Measurements from ENCODE around the gene HRH3.
A peak's percentile ranks its signal among the peaks of the same experiment; 100 is the strongest.

HRH3 gene

DNA sequence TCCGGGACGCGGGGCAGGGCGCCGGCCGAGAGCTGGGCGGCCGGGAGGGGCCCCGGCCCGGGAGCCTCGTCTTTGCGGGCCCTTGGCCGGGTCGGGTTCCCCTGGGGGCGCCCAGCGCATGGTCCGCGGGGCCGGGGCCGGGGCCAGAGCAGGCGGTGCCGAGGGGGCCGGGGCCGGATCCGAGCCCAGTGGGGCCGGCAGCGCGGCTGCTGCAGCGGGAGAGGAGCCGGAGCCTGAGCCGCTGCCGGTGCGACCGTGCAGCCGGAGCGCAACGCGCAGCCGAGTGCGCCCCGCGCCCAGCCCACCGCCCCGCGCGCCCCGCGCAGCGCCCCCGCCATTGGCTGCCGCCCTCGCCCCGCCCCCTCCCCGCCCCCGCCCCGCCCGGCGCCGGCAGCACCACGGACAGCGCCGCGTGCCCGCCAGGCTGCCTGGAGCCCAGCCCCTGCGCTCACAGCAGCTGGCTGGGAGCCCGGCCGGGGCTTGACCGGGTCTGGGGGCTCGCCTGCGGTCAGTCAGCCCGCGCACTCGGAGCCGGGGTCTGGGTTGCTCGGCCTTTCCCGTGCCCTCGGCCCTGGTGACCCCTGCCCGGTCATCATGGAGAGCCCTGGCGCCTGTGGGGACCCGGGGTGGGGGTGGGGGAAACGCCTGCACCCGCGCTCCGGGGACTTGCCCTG, at the start of gene HRH3:
TSS of gene HRH3 (minus strand) at position 287 of the 674 bp plus-strand sequence. CDS start 308 bp downstream, outside the sequence.
- DNase-seq, result peak; percentile 21

GRCh38 chr20:62269871-62270270, 49.8 kb upstream of the HRH3 start:
- no peak for DNase-seq

- DNase-seq, result no peak
Observed at GRCh38 chr20:62269378-62269777, 49.3 kb upstream of the HRH3 start.

- DNase-seq, result no peak
Observed at GRCh38 chr20:62268228-62268900, 48.3 kb upstream of the HRH3 start.

GRCh38 chr20:62267543-62267942, 47.5 kb upstream of the HRH3 start:
- DNase-seq, result no peak

DNA sequence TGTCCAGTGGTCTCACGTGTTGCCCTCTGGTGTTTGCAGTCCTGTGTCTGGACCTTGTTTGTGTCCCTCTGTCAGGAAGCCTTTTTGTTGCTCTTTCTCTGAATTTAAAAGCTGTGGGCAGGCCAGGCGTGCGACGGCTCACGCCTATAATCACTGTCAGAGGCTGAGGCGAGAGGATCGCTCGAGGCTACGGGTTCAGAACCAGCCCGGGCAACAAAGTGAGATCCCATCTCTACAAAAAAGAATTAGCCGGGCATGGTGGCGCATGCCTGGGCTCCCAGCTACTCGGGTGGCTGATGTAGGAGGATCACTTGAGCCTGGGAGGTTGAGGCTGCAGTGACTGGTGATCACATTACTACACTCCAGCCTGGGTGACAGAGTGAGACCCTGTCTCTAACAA, 46.8 kb upstream of the HRH3 start:
- DNase-seq, result no peak

- DNase-seq, result peak; percentile 20
Observed at GRCh38 chr20:62266340-62266739, 46.3 kb upstream of the HRH3 start.

- DNase-seq, result no peak
Observed at GRCh38 chr20:62265365-62265764, 45.3 kb upstream of the HRH3 start.

DNA sequence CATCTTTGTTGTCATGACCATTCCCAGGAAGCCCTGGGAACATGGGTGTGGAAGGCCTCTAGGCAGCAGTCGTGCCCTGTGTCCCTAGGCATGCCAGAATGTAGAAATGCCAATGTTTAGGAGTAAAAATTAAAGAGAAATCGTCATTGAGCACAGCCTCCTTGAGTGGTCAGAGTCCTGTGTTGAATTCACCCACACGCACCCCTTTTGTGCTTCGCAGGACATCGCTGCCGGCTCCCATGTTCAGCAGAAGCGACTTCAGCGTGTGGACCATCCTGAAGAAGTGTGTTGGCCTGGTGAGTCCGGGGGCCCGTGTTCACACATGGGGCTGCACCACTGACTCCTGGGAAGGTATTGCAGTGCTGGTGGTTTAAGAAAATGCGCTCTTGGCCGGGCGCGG, 43.3 kb upstream of the HRH3 start:
- DNase-seq, result no peak

GRCh38 chr20:62262064-62262463, 42.0 kb upstream of the HRH3 start:
- DNase-seq, result no peak

GRCh38 chr20:62259294-62259565, 39.2 kb upstream of the HRH3 start:
- no peak for DNase-seq

GRCh38 chr20:62258499-62259293, 38.6 kb upstream of the HRH3 start:
- no peak for DNase-seq

DNA sequence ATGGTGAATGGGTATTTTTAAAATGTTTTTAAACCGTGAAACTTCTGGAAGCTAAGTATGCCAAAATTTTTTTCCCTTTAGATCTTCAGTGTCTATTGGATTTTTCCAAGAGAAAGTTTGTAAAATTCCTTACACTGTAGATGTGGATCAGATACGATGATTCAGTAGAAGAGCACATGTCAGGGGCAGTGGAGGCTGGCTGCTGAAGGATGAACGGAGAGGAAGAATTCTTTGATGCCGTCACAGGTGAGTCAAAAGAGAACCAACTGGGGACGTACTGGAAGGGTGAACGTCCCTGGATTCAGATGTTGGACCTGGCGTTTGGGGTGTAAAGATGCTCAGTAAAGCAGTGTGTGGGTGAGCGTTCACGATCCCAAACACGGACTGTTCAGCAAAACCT, 35.9 kb upstream of the HRH3 start:
- no peak for DNase-seq

DNA sequence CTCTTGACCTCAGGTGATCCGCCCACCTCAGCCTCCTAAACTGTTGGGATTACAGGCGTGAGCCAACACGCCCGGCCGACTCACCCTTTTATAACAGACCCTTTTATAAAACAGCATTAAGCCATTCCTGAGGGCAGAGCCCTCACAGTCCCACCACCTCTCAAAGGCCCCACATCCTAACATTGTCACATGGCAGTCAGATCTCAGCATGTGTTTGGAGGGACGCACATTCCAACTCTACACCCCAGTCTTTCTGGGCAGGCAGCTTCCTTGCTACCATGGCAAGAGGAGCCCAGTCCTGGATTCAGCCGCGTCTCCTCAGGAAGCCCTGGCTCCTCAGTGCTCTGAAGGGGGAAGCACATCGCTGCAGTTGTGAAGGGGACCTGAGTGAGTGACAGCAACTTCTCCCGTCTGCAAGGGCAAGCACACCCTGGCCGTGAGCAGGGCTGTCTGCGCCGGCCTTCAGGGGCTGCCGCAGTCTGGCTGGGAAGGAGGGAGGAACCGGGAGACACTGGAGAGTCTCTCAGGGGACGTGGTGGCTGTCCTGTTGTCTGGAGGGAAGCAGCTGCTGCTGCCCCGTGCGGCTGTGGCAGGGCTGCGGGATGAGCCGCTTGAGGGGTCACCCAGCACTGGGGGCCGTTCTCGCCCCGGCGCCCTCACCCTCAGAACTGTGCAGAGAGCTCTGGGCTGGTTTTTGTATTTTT, 34.1 kb upstream of the HRH3 start:
- no peak for DNase-seq

GRCh38 chr20:62253398-62253797, 33.3 kb upstream of the HRH3 start:
- DNase-seq, result no peak

DNA sequence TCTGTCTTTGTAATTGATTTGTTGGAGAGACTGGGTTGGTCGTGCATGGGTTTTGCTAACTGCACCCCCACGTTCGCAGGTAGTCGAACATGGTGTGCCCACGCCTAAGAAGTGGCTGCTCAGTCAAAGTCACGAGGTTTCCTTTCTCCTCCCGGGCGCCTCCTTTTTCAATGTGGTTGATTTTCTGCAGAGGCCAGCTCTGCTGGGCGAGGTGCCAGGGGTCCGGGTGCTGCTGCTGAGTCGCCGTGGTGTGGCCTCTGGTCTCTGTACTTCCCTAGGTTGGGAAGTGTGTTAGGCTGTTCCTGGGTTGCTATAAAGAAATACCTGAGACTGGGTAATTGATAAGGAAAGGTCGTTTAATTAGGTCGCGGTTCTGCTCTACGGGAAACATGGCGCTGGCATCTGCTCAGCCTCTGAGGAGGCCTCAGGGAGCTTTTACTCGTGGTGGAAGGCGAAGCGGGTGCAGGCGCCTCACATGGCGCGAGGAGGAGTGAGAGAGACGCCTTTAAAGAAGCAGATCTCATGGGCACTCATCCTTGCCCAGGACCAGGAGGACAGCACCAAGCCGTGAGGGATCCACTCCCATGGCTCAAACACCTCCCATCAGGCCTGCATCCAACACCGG, 32.4 kb upstream of the HRH3 start:
- DNase-seq, result no peak

DNA sequence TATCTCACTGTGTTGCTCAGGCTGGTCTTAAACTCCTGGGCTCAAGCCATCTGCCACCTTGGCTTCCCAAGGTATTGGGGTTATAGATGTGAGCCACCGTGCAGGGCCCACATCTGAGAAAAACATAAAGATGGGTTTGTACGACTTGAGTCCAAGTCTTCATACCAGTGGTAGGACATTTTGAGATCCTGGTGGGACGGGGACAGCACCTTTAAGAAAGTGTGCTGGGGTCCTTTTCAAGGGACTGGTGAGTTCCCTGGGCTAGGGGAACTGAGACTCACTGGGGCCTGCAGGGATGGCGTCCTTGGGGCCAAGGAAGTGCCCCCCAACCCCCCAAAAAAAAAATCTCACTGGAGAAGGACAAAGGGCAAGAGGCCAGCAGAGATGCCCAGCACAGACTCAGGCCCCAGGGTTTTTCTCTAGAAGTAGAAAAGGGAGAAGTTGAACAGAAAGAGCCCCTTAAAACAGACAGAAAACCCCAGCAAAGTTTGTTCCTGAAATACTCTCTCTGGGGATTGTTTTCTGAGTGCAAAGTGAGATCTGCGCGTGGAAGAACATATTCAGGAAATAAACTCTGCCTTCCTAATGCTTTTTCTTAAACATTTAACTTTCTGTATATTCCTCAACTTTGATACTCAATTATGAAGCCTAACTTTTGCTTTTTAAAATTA, 28.9 kb upstream of the HRH3 start:
- no peak for DNase-seq

DNA sequence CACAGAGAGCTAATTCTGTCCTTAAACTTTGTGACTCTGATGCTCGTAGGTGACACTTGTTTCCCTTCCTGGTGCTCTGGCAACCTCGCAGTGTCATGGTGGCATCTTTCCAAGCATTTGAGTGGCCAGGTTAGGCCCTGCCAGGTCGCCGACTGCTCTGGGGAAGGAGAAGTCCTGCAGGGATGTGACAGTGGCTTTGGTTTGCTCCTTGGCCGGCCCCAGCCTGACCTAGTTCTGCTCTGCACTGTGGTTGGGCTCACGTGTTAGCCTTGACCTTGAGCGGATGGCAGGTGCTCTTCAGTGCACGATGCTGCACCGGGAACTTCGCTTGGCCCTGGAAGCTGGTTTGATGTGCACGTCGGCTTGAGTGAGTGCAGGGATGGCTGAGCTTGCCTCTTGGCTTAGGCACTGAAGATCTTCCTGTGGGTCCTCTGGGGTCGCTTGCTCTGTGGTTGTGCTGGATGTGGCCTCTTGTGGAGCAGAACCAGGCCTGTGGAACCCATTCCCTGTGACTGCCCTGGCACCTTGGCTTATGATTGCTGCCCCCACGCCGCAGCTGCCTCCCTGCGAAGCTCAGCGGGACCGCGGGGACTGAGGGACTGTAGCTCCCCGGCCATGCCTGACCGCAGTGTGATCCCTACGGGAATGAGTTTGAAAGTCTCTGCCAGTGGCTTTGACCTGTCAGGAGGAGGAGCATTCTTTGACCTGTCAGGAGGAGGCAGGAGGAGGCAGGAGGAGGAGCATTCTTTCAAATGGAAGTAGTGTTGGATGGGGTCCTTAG, 27.0 kb upstream of the HRH3 start:
- DNase-seq, result no peak

- no peak for DNase-seq
Observed at GRCh38 chr20:62246431-62246830, 26.4 kb upstream of the HRH3 start.

DNA sequence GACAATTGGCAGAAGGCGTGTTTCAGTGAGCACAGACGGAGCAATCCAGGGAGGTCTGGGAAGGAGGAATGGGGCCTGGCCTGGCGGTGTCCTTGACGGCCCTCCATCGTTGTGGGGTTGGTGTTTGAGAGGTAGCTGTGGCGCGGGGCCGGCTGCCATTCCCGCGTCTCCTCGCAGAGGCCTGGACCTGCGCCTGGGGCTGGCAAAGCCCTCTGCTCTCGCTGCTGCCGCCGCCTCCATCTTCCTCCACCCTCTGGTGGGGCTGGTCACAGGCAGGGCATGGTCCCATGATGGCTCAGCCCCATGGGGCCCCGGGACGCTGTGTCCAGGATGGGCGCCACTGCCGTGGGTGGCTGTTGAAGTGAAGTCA, 25.8 kb upstream of the HRH3 start:
- DNase-seq, result no peak

GRCh38 chr20:62244644-62245108, 24.6 kb upstream of the HRH3 start:
- no peak for DNase-seq
